Measurements from ENCODE around the gene FGF14.

GRCh38 chr13:102400675-102401145, 1.1 kb downstream of the FGF14 start:
- TF ChIP-seq CTCF (IDR thresholded peaks at IDR 0.05) (no peak), POLR2A (IDR thresholded peaks at IDR 0.05) (no peak)

Measured in Peyer's patch (tissue), 4 donors.